GM19240 (cell line): ENCODE measurements around the gene RBM28.

ENCODE experiments used
- DNase-seq: peaks from one replicate; pipeline ENCODE4 v3.0.0; 2011; ENCODE audit warnings: low spot score; ENCODE audit not compliant: insufficient read length

Gene RBM28

GRCh38 chr7:128262273-128263028 is 81.3 kb downstream of the RBM28 start:
- no peak for DNase-seq

- DNase-seq, result no peak
These were observed 83.5 kb downstream of the RBM28 start for GRCh38 chr7:128260069-128260795.

- no peak for DNase-seq
These were observed 84.3 kb downstream of the RBM28 start for GRCh38 chr7:128259131-128260061.

GRCh38 chr7:128257458-128257857 is 86.2 kb downstream of the RBM28 start:
- DNase-seq, result no peak

GRCh38 chr7:128255271-128255670 is 88.4 kb downstream of the RBM28 start:
- DNase-seq, result no peak

GRCh38 chr7:128254470-128254869 is 89.2 kb downstream of the RBM28 start:
- no peak for DNase-seq

GRCh38 chr7:128253701-128254100 is 90.0 kb downstream of the RBM28 start:
- no peak for DNase-seq

GRCh38 chr7:128251337-128251736 is 92.4 kb downstream of the RBM28 start:
- DNase-seq, result no peak
